ENCODE measurements around the gene FOXD1. TPM values are rescaled to one million over a fixed set of nuclear protein-coding genes. Genes with fewer than 3 reads are reported as not detected.

FOXD1 gene
- total and polyA plus RNA-seq, 9 of the 15 experiments (the other 6 are each of a cell fraction or from before 2014, with no cell fraction given), result 0.03 to 0.40 (median 0.10) TPM; not detected in 4

DNA sequence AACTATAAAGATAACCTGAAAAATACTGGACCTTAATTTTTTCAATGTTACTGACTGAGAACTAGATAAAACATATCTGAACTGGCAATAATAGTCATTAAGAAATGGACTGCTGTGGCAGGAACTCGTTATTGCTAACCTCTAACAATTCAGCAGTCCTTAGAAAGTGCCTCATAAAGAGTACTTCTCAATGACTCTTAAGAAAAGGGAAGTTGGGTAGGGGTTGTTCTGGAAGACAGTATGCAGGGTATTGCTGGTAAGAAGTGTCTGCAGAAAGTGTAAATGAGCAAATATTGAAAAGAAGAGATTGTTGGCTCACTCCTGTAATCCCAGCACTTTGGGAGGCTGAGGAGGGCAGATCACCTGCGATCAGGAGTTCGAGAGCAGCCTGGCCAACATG lies 27.9 kb downstream of the FOXD1 start:
- 0% methylated on average over 3 of the region's 3 CpGs for WGBS (ENCODE audit: insufficient coverage, low coverage, missing lambda C conversion rate)
- POLR2A ChIA-PET, result interaction anchor here (0.6 to 1.1 kb wide), 3 partner anchors 30 to 1655 kb away, joined by 3 read pairs; no protein-coding TSS in a partner anchor
- DNase-seq (ENCODE audit: extremely low read depth in 1 of 4, low spot score in 3 of 4), result no peak

More for the DNA sequence above, 27.9 kb downstream of the FOXD1 start:
- no peaks in the 10 kb centered on the region for H3K9me3 ChIP-seq (replicated peaks; ENCODE audit: control insufficient read depth, insufficient read depth, low read depth, low read length)
- no peak overlapping the region for H3K4me2 ChIP-seq (ENCODE audit: insufficient read depth, low read length)
- no peak overlapping the region for H3K27ac ChIP-seq (ENCODE audit: extremely low read depth, low read depth, low read length)
- no peaks in the 10 kb centered on the region for H4K20me1 ChIP-seq (replicated peaks; ENCODE audit: control insufficient read depth, insufficient read depth, low read length)
- BruUV-seq (replicated peaks), result no TSS peak
- no peak for FAIRE-seq
- no peaks in the 10 kb centered on the region for H3K36me3 ChIP-seq (ENCODE audit: control insufficient read depth, insufficient read depth, low read length)
- TF ChIP-seq, protein P1, sequence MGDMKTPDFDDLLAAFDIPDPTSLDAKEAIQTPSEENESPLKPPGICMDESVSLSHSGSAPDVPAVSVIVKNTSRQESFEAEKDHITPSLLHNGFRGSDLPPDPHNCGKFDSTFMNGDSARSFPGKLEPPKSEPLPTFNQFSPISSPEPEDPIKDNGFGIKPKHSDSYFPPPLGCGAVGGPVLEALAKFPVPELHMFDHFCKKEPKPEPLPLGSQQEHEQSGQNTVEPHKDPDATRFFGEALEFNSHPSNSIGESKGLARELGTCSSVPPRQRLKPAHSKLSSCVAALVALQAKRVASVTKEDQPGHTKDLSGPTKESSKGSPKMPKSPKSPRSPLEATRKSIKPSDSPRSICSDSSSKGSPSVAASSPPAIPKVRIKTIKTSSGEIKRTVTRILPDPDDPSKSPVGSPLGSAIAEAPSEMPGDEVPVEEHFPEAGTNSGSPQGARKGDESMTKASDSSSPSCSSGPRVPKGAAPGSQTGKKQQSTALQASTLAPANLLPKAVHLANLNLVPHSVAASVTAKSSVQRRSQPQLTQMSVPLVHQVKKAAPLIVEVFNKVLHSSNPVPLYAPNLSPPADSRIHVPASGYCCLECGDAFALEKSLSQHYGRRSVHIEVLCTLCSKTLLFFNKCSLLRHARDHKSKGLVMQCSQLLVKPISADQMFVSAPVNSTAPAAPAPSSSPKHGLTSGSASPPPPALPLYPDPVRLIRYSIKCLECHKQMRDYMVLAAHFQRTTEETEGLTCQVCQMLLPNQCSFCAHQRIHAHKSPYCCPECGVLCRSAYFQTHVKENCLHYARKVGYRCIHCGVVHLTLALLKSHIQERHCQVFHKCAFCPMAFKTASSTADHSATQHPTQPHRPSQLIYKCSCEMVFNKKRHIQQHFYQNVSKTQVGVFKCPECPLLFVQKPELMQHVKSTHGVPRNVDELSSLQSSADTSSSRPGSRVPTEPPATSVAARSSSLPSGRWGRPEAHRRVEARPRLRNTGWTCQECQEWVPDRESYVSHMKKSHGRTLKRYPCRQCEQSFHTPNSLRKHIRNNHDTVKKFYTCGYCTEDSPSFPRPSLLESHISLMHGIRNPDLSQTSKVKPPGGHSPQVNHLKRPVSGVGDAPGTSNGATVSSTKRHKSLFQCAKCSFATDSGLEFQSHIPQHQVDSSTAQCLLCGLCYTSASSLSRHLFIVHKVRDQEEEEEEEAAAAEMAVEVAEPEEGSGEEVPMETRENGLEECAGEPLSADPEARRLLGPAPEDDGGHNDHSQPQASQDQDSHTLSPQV (IDR thresholded peaks at IDR 0.05), result no peak
- TF ChIP-seq IFI16 (CRISPR knock-in tag; IDR thresholded peaks at IDR 0.05) (no peak), ZNF639 (CRISPR knock-in tag; conservative IDR thresholded peaks at IDR 0.05 in 1 of 2, IDR thresholded peaks at IDR 0.05 in 1 of 2) (no peak), CBX8 (IDR thresholded peaks at IDR 0.05; ENCODE audit: borderline replicate concordance, extremely low read depth, low read depth, low read length, poor library complexity, severe bottlenecking) (peak; percentile 49)
- H3K4me3 ChIP-seq, result no peak overlapping the region
- H3K79me2 ChIP-seq (ENCODE audit: control insufficient read depth, insufficient read depth, low read length), result no peaks in the 10 kb centered on the region
- no peak for ATAC-seq
- intact Hi-C loops (cut with micrococcal nuclease) (no loop called here), in situ Hi-C loops (cut with MboI) (no loop called here)
- H2AFZ ChIP-seq (ENCODE audit: low read depth, low read length), result no peak overlapping the region
- peaks cover 0 to 8% of the 10 kb centered on the region in 2 experiments; a peak in 2 of 5 replicates for H3K4me1 ChIP-seq (replicated peaks in 1 of 2; ENCODE audit: control insufficient read depth in 2 of 2, insufficient read depth in 2 of 2, low read length in 2 of 2)
- no peak overlapping the region for H3K9ac ChIP-seq (ENCODE audit: insufficient read depth in 1 of 2, low read depth in 2 of 2, low read length in 2 of 2)
- H3K27me3 ChIP-seq (ENCODE audit: control insufficient read depth in 2 of 2, insufficient read depth in 2 of 2, low read length in 2 of 2), result peaks cover 38 to 52% of the 10 kb centered on the region in 2 experiments
- CTCF ChIA-PET (ENCODE audit: low intra/inter-chr PET ratio), result no interaction called here
- no peaks in the 10 kb centered on the region for H3K9me1 ChIP-seq (ENCODE audit: control insufficient read depth, insufficient read depth, low read length)

All from K562 (cell line).